ENCODE results near the gene MROH2B. TPM values are rescaled to one million over a fixed set of nuclear protein-coding genes. Genes with fewer than 3 reads are reported as not detected.

Gene MROH2B
- total RNA-seq, 2 experiments from 2014 or later = not detected

- H3K27ac Mint-ChIP-seq = no peak overlapping the region
- ChIA-PET POLR2A (no interaction called here), CTCF (no interaction called here)
- H3K27me3 Mint-ChIP-seq = no peaks in the 10 kb centered on the region
- intact Hi-C loops (cut with DNase I, micrococcal nuclease) = no loop called here
- Histone ChIP-seq H3K36me3 (ENCODE audit: insufficient read depth, low read length) (no peaks in the 10 kb centered on the region), H3K27ac (ENCODE audit: low read depth in 1 of 2, low read length in 2 of 2) (no peak overlapping the region), H3K4me1 (ENCODE audit: insufficient read depth, low read length) (no peaks in the 10 kb centered on the region), H3K4me3 (ENCODE audit: low read length) (no peak overlapping the region), H3K9me3 (ENCODE audit: control insufficient read depth in 1 of 2, insufficient read depth in 1 of 2, low read length in 2 of 2) (no peaks in the 10 kb centered on the region), H3K27me3 (ENCODE audit: control insufficient read depth in 1 of 2, insufficient read depth in 2 of 2, low read length in 2 of 2) (no peaks in the 10 kb centered on the region)
- no peak for DNase-seq
- H3K36me3 Mint-ChIP-seq (ENCODE audit: low read depth) = no peaks in the 10 kb centered on the region
- peaks cover 2% of the 10 kb centered on the region for H3K9me3 Mint-ChIP-seq
- no peak for TF ChIP-seq CTCF (IDR thresholded peaks at IDR 0.05)
- H3K4me3 Mint-ChIP-seq = no peak overlapping the region
- H3K4me1 Mint-ChIP-seq (ENCODE audit: low read depth) = no peaks in the 10 kb centered on the region
- ATAC-seq (ENCODE audit: poor library complexity) = no peak
Observed at GRCh38 chr5:41102341-41102740, 31.2 kb upstream of the MROH2B start.

GRCh38 chr5:41097642-41098041, 26.5 kb upstream of the MROH2B start:
- Histone ChIP-seq H3K27ac (ENCODE audit: low read depth in 1 of 2, low read length in 2 of 2) (no peak overlapping the region), H3K9me3 (ENCODE audit: control insufficient read depth in 1 of 2, insufficient read depth in 1 of 2, low read length in 2 of 2) (no peaks in the 10 kb centered on the region), H3K4me3 (ENCODE audit: low read length) (no peak overlapping the region), H3K4me1 (ENCODE audit: insufficient read depth, low read length) (no peaks in the 10 kb centered on the region), H3K27me3 (ENCODE audit: control insufficient read depth in 1 of 2, insufficient read depth in 2 of 2, low read length in 2 of 2) (no peaks in the 10 kb centered on the region), H3K36me3 (ENCODE audit: insufficient read depth, low read length) (no peaks in the 10 kb centered on the region)
- intact Hi-C loops (cut with DNase I, micrococcal nuclease) = no loop called here
- no peaks in the 10 kb centered on the region for H3K36me3 Mint-ChIP-seq (ENCODE audit: low read depth)
- H3K27ac Mint-ChIP-seq = no peak overlapping the region
- H3K9me3 Mint-ChIP-seq = peaks cover 2% of the 10 kb centered on the region
- ChIA-PET POLR2A (no interaction called here), CTCF (no interaction called here)
- H3K4me1 Mint-ChIP-seq (ENCODE audit: low read depth) = no peaks in the 10 kb centered on the region
- ATAC-seq (ENCODE audit: poor library complexity) (no peak), DNase-seq (no peak)
- TF ChIP-seq CTCF (IDR thresholded peaks at IDR 0.05) = no peak
- H3K4me3 Mint-ChIP-seq = no peak overlapping the region
- no peaks in the 10 kb centered on the region for H3K27me3 Mint-ChIP-seq

- POLR2A ChIA-PET = no interaction called here
- Mint-ChIP-seq H3K4me3 (no peak overlapping the region), H3K27ac (no peak overlapping the region), H3K27me3 (no peaks in the 10 kb centered on the region), H3K36me3 (ENCODE audit: low read depth) (no peaks in the 10 kb centered on the region), H3K4me1 (ENCODE audit: low read depth) (no peaks in the 10 kb centered on the region), H3K9me3 (peaks cover 7% of the 10 kb centered on the region)
- no peak for TF ChIP-seq CTCF (IDR thresholded peaks at IDR 0.05)
- DNase-seq (no peak), ATAC-seq (ENCODE audit: poor library complexity) (no peak)
- no peak overlapping the region for H3K27ac ChIP-seq (ENCODE audit: low read depth in 1 of 2, low read length in 2 of 2)
- H3K9me3 ChIP-seq (ENCODE audit: control insufficient read depth in 1 of 2, insufficient read depth in 1 of 2, low read length in 2 of 2) = peaks cover 0 to 4% of the 10 kb centered on the region in 2 experiments
- H3K36me3 ChIP-seq (ENCODE audit: insufficient read depth, low read length) = no peaks in the 10 kb centered on the region
- H3K27me3 ChIP-seq (ENCODE audit: control insufficient read depth in 1 of 2, insufficient read depth in 2 of 2, low read length in 2 of 2) = no peaks in the 10 kb centered on the region
- no peak overlapping the region for H3K4me3 ChIP-seq (ENCODE audit: low read length)
- intact Hi-C loops (cut with DNase I, micrococcal nuclease) = no loop called here
- CTCF ChIA-PET = no interaction called here
- no peaks in the 10 kb centered on the region for H3K4me1 ChIP-seq (ENCODE audit: insufficient read depth, low read length)
Observed at GRCh38 chr5:41095324-41096101, 24.4 kb upstream of the MROH2B start.

All from CD4-positive, alpha-beta T cell (primary cell).